HG03575 (cell line): Measurements from ENCODE around the gene GALR1.

Experiments used
- ATAC-seq: cut with Tn5 transposase; IDR thresholded peaks from one replicate; pipeline ENCODE4 v1.9.1; 2021; ENCODE audit not compliant: unreplicated experiment, insufficient number of reproducible peaks, low FRiP score; ENCODE audit errors: extremely low read depth

The GALR1 gene

GRCh38 chr18:77314511-77314910 lies 64.9 kb downstream of the GALR1 start:
- no peak for ATAC-seq

- ATAC-seq = no peak
Measured at GRCh38 chr18:77314952-77315351, 65.3 kb downstream of the GALR1 start.

- no peak for ATAC-seq
Measured at GRCh38 chr18:77316008-77316407, 66.4 kb downstream of the GALR1 start.

- no peak for ATAC-seq
Measured at GRCh38 chr18:77316641-77317040, 67.0 kb downstream of the GALR1 start.

GRCh38 chr18:77320971-77321559 lies 71.4 kb downstream of the GALR1 start:
- ATAC-seq = no peak

GRCh38 chr18:77321823-77322805 lies 72.5 kb downstream of the GALR1 start:
- ATAC-seq = no peak

GRCh38 chr18:77323640-77324299 lies 74.1 kb downstream of the GALR1 start:
- ATAC-seq = no peak
